Tibial nerve (tissue), 4 donors: Measurements from ENCODE around the gene SLC25A42. TPM values are rescaled to one million over a fixed set of nuclear protein-coding genes. Genes with fewer than 3 reads are reported as not detected.

Source experiments
- DNase-seq, 2 donors: peaks; one replicate each; pipeline ENCODE4 v3.0.0-alpha.2; 2019; ENCODE audit warnings: low spot score in 2 of 2
- H3K27ac ChIP-seq, 4 donors: fragments of 200-600 bp; sonication (generic) in 3 of 4; one replicate each; pipeline ENCODE4 v1.5.1; 2017 to 2019; ENCODE audit warnings: mild to moderate bottlenecking in 1 of 4
- H3K27me3 ChIP-seq, 2 donors: fragments of 200-600 bp; sonication (generic) in 1 of 2; one replicate each; pipeline versions ENCODE4 v1.5.1 to v1.6.0; 2017 to 2019
- H3K36me3 ChIP-seq, 3 donors: fragments of 200-600 bp; sonication (generic); one replicate each; pipeline ENCODE4 v1.5.1; 2018 to 2019
- H3K4me1 ChIP-seq, 4 donors: fragments of 200-600 bp; sonication (generic) in 3 of 4; one replicate each; pipeline ENCODE4 v1.5.1; 2017 to 2019
- H3K4me3 ChIP-seq, 4 donors: fragments of 200-600 bp; sonication (generic) in 3 of 4; one replicate each; pipeline ENCODE4 v1.5.1; 2017 to 2019; ENCODE audit warnings: mild to moderate bottlenecking in 1 of 4, moderate library complexity in 1 of 4
- H3K9me3 ChIP-seq, 4 donors: fragments of 200-600 bp; sonication (generic) in 3 of 4; one replicate each; pipeline ENCODE4 v1.5.1; 2017 to 2019
- EP300 ChIP-seq, 2 donors: sonication (generic); formaldehyde crosslinking; IDR thresholded peaks; one replicate each; pipeline ENCODE4 v1.6.1; 2017; ENCODE audit warnings: antibody characterized with exemption in 2 of 2, mild to moderate bottlenecking in 1 of 2
- POLR2A ChIP-seq, 2 donors: fragments of 450-650 bp; IDR thresholded peaks; one replicate each; pipeline ENCODE4 v1.6.1; 2017; ENCODE audit warnings: antibody characterized with exemption in 2 of 2, mild to moderate bottlenecking in 2 of 2, moderate library complexity in 2 of 2
- WGBS, 2 donors: methylation state at CpG; one replicate each; pipeline ENCODE4 v1.1.5; 2018; 5-methylcytosine and 5-hydroxymethylcytosine counted together
- total RNA-seq, 4 donors: library from RNA; depleted of rRNA; stranded (reverse); fragments of >200 nt; gene quantifications; one replicate each; pipeline ENCODE4 v1.1.0, GENCODE V29; 2016
- TF ChIP-seq, protein P1 (sequence below), 5 experiments: fragments of 200-600 bp in 3 of 5; fragments of 450-650 bp in 2 of 5; sonication (generic) in 3 of 5; IDR thresholded peaks; one replicate each; pipeline ENCODE4 v1.5.1; 2016 to 2019; ENCODE audit warnings: antibody characterized with exemption in 5 of 5, mild to moderate bottlenecking in 3 of 5, moderate library complexity in 2 of 5

Gene SLC25A42
- total RNA-seq, 4 donors from 2014 or later = 13.8 to 25.5 (median 15.5) TPM

DNA sequence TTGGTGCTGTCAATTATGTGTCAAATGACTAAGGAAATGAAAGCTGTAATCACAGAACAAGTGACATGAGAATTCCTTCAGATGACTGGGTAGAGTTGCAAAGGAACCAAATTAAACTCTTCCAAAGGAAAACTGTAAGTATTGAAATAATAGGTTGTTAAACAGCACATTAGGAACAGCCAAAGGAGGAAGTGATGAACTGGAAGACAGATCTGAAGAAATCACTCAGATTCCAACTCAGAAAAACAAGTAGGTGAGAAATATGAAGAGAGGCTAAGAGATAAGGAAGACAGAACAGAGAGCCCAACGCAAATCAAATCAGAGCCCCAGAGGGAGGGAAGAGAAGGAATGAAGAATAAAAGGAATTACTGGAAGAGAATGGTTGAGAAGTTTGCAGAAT lies 59.1 kb downstream of the SLC25A42 start:
- Histone ChIP-seq H3K9me3 (peaks cover 0 to 15% (median 1%) of the 10 kb centered on the region in 4 donors), H3K4me1 (no peaks in the 10 kb centered on the region), H3K27ac (no peak overlapping the region), H3K36me3 (peaks cover 0 to 77% (median 0%) of the 10 kb centered on the region in 3 donors), H3K4me3 (no peak overlapping the region), H3K27me3 (no peaks in the 10 kb centered on the region)
- no peak for TF ChIP-seq POLR2A (IDR thresholded peaks at IDR 0.05)
- DNase-seq = no peak
- WGBS, 2 donors = 92 to 93% methylated on average over 1 of the region's 1 CpG

DNA sequence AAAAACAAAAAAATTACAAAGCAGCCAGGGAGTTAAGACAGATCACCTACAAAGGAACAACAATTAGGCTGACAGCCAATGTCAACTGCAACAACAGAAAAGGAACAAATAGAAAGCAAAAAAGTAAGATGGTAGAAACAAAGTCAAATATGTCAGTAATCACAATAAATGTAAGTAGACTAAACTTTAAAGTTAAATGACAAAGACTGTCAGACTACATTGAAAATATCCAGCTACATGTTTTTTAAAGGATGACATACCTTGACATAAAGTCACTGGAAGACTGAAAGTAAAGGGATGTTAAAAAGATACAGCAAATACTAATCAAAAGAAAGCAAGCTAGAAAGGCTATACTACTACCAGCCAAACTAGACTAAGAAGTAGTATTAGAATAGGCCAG lies 59.6 kb downstream of the SLC25A42 start:
- no peak for TF ChIP-seq EP300 (IDR thresholded peaks at IDR 0.05)
- TF ChIP-seq, protein P1, sequence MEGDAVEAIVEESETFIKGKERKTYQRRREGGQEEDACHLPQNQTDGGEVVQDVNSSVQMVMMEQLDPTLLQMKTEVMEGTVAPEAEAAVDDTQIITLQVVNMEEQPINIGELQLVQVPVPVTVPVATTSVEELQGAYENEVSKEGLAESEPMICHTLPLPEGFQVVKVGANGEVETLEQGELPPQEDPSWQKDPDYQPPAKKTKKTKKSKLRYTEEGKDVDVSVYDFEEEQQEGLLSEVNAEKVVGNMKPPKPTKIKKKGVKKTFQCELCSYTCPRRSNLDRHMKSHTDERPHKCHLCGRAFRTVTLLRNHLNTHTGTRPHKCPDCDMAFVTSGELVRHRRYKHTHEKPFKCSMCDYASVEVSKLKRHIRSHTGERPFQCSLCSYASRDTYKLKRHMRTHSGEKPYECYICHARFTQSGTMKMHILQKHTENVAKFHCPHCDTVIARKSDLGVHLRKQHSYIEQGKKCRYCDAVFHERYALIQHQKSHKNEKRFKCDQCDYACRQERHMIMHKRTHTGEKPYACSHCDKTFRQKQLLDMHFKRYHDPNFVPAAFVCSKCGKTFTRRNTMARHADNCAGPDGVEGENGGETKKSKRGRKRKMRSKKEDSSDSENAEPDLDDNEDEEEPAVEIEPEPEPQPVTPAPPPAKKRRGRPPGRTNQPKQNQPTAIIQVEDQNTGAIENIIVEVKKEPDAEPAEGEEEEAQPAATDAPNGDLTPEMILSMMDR (IDR thresholded peaks at IDR 0.05) = no peak
- Histone ChIP-seq H3K9me3 (peaks cover 0 to 15% (median 1%) of the 10 kb centered on the region in 4 donors), H3K36me3 (peaks cover 0 to 77% (median 0%) of the 10 kb centered on the region in 3 donors), H3K4me1 (no peaks in the 10 kb centered on the region), H3K4me3 (no peak overlapping the region), H3K27me3 (no peaks in the 10 kb centered on the region), H3K27ac (no peak overlapping the region)
- DNase-seq = no peak

DNA sequence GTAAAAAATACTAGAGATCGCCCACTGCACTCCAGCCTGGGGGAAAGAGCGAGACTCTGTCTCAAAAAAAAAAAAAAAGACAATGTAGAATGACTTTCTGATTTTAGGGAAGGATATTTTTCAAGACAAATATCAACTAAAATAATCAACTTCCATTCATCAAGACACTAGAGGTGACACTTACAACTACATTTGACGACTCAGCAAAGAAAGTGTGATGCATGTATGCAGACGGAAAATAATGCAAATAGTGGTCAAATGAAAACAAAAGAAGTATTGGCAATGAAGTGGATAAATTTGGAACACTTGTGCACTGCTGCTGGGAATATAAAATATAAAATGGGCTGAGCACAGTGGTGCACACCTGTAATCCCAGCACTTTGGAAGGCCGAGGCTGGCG lies 62.3 kb downstream of the SLC25A42 start:
- Histone ChIP-seq H3K27me3 (no peaks in the 10 kb centered on the region), H3K27ac (no peak overlapping the region), H3K4me1 (no peaks in the 10 kb centered on the region), H3K9me3 (peaks cover 0 to 15% (median 1%) of the 10 kb centered on the region in 4 donors), H3K4me3 (no peak overlapping the region), H3K36me3 (peaks cover 0 to 79% (median 0%) of the 10 kb centered on the region in 3 donors)
- TF ChIP-seq, protein P1 (IDR thresholded peaks at IDR 0.05) = no peak
- TF ChIP-seq POLR2A (IDR thresholded peaks at IDR 0.05) = no peak
- no peak for TF ChIP-seq EP300 (IDR thresholded peaks at IDR 0.05)
- 91 to 92% methylated on average over 6 of the region's 6 CpGs for WGBS, 2 donors
- DNase-seq = no peak

DNA sequence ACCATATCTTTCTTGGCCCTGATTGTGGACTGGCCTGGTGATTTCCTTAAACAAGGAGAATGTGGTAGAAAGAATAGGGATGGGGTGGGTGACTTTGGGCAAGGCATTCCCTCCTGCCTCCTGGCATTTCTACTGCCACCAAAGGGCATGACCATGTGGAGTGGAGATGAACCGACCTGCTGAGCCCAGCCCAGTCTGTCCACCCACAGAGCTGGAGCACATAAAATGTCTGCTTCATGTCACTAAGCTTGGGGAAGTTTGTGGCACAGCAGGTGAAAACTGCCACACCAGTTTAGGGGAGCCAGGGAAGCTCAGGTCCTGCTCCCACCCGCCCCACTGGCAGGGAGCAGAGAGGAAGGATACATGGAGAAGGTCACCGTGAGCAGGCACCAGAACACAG lies 68.2 kb downstream of the SLC25A42 start:
- H3K27ac ChIP-seq = no peak overlapping the region
- H3K36me3 ChIP-seq = peaks cover 0 to 59% (median 0%) of the 10 kb centered on the region in 3 donors
- H3K4me3 ChIP-seq = no peak overlapping the region
- TF ChIP-seq POLR2A (IDR thresholded peaks at IDR 0.05) (no peak), EP300 (IDR thresholded peaks at IDR 0.05) (no peak)
- TF ChIP-seq, protein P1 (IDR thresholded peaks at IDR 0.05) = no peak
- H3K27me3 ChIP-seq = no peaks in the 10 kb centered on the region
- peaks cover 0 to 14% (median 2%) of the 10 kb centered on the region in 4 donors for H3K9me3 ChIP-seq
- peaks cover 0 to 9% (median under 1%) of the 10 kb centered on the region in 4 donors for H3K4me1 ChIP-seq
- no peak for DNase-seq
- 90 to 95% methylated on average over 3 of the region's 3 CpGs for WGBS, 2 donors

DNA sequence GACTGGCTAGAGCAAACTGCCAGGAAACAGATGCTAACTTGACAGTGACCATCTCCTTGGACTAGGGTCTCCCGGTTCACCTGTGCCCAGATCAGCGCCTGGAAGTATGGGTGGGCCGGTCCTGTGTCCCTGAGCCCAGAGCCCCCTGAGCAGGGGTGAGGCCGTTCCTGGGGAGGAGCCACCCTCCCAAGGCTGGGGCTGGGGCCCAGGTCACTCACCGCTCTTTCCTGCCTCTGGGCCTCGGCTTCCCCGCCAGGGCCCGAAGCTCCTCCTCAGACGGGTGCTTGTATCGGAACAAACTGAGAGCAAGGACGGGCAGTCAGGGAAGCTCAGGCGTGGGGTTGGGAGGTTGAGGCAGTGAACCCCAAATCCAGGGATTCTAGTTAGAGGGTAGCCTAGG lies 69.1 kb downstream of the SLC25A42 start:
- H3K27me3 ChIP-seq = no peaks in the 10 kb centered on the region
- no peak for DNase-seq
- H3K4me3 ChIP-seq = no peak overlapping the region
- WGBS, 2 donors = 92 to 96% methylated on average over 9 of the region's 12 CpGs
- TF ChIP-seq, protein P1 (IDR thresholded peaks at IDR 0.05) = no peak
- TF ChIP-seq POLR2A (IDR thresholded peaks at IDR 0.05) (no peak), EP300 (IDR thresholded peaks at IDR 0.05) (no peak)
- H3K36me3 ChIP-seq = peaks cover 0 to 52% (median 0%) of the 10 kb centered on the region in 3 donors
- H3K27ac ChIP-seq = no peak overlapping the region
- peaks cover 0 to 18% (median 8%) of the 10 kb centered on the region in 4 donors for H3K4me1 ChIP-seq
- peaks cover 0 to 14% (median 2%) of the 10 kb centered on the region in 4 donors for H3K9me3 ChIP-seq

DNA sequence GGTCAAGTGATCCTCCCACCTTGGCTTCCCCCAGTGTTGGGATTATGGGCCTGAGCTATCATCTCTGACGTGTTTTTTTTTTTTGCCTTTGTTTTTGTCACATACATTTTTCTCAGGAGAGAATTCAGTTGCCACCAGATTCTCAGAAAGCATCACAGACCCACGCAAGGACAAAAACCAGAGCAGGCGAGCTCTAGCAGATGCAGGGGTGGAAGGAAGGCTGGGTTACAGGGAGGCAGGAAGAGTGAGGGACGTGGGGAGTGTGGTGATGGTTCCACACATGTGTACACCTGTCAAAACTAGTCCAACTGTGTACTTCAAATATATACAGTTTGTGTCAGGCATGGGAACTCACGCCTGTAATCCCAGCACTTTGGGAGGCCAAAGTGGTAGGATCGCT lies 70.2 kb downstream of the SLC25A42 start:
- Histone ChIP-seq H3K36me3 (peaks cover 0 to 44% (median 0%) of the 10 kb centered on the region in 3 donors), H3K9me3 (peaks cover 0 to 14% (median 2%) of the 10 kb centered on the region in 4 donors), H3K4me1 (peaks cover 0 to 19% (median 8%) of the 10 kb centered on the region in 4 donors), H3K4me3 (no peak overlapping the region), H3K27ac (no peak overlapping the region), H3K27me3 (no peaks in the 10 kb centered on the region)
- TF ChIP-seq POLR2A (IDR thresholded peaks at IDR 0.05) (no peak), EP300 (IDR thresholded peaks at IDR 0.05) (no peak)
- TF ChIP-seq, protein P1 (IDR thresholded peaks at IDR 0.05) = no peak
- WGBS, 2 donors = 88 to 90% methylated on average over 6 of the region's 6 CpGs
- DNase-seq = no peak
